Epithelial cell of esophagus (primary cell): ENCODE measurements around the gene ZAR1.

Experiments
- DNase-seq: peaks from one replicate; pipeline ENCODE4 v3.0.0; 2010; ENCODE audit warnings: low read depth
- H3K4me3 ChIP-seq: 2 replicates; pipeline ENCODE4 v1.5.1; 2011; ENCODE audit warnings: mild to moderate bottlenecking, low read length, control low read depth
- CTCF ChIP-seq: IDR thresholded peaks from 2 replicates; pipeline ENCODE4 v1.5.1; 2011; ENCODE audit warnings: low read depth, mild to moderate bottlenecking, low read length, control low read depth, inconsistent platforms; ENCODE audit not compliant: insufficient read depth; ENCODE audit errors: missing control alignments

ZAR1 gene

DNA sequence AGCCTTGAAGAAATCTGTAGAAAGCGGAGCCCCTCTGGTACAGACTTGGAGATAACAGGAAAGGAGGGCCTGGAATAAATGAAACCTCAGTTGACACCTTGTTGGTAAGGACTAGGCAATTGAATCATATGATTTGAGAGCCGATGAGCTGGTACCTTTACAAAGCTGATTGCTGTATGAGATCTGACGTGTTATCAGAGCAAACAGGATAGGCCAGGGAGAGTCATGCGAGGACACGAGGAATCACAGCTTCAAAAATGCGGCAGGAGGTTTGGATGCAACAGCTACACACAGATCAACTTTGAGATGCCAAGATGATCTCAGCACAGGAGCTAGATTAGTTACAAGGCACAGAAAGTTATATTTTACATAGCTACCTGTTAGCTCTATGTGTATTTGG is 14.3 kb upstream of the ZAR1 start:
- TF ChIP-seq CTCF, result no peak
- H3K4me3 ChIP-seq, result no peak overlapping the region
- no peak for DNase-seq

DNA sequence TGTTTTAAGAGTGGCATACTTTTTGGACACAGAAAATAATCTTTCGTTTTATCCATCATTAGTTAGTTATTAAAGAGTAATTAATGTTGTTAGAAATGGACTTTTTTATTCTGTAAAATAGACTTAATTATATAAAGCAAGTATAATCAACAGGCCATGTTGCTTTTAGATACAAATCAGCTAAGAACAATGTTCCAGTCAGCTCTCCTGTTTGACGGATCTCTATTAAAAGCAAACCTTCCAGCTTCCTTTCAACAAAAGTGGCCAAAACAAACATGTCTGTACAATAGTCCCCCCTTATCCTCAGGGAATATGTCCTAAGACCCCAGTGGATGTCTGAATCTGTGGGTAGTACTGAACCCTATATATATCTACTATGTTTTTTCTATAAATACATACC is 11.8 kb upstream of the ZAR1 start:
- no peak overlapping the region for H3K4me3 ChIP-seq
- DNase-seq, result no peak
- no peak for TF ChIP-seq CTCF

DNA sequence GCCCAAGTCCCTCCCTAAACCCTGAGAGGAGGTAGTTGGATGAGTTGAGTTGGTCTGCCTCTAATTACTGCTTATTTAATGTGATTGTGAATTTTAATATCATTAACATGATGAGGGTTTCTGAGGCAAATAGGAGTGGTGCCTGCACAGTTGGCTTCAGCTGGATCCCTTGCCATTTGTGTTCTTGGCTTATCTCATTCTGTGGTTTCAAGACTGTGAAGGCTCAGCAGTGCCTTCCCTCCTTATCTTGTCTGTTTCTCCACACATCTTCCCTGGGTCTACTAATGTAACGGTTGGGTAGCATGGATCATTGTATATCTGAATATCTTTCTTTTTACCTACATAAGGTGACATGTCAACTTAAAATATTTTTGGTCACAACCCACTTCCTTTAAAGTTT is 8.5 kb upstream of the ZAR1 start:
- H3K4me3 ChIP-seq, result no peak overlapping the region

DNA sequence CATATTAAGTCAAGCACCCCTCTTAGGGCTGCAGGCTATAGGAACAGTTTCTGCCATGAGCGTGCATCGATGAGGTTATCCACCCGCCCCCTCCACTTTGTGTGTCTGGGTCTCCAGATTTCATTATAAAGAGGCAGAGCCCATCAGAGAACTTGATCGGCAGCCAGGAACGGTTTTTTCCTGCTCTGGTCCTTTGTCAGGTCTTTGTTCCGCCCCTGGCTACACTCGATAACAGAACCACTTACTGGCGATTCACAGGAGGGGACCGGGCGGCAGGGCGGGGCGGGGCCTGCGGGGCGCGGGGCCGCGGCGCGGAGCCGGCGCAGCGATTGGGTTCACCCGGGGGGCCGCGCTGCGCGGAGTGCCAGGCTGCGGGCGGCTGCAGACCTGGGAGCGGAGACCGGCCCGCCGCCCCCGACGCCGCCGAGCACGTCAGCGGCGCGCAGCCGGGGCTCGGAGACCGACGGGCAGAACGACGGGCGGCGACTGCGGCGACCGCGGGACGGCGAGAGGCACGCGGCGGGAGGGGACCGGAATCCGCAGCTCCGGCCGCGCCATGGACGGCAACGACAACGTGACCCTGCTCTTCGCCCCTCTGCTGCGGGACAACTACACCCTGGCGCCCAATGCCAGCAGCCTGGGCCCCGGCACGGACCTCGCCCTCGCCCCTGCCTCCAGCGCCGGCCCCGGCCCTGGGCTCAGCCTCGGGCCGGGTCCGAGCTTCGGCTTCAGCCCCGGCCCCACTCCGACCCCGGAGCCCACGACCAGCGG is 6.9 kb upstream of the ZAR1 start, which contains the start of gene SLC10A4:
TSS of gene SLC10A4 (plus strand) at position 338 of the 771 bp plus-strand sequence. CDS start at position 557, 219 bp downstream.
- no peak for DNase-seq
- no peak within 1 kb of the TSS for H3K4me3 ChIP-seq
- no peak for TF ChIP-seq CTCF

More for the DNA sequence above, 8.5 kb upstream of the ZAR1 start:
- DNase-seq, result no peak
- no peak for TF ChIP-seq CTCF

- no peak overlapping the region for H3K4me3 ChIP-seq
- DNase-seq, result no peak
- no peak for TF ChIP-seq CTCF
Observed at GRCh38 chr4:48483777-48484493, 6.1 kb upstream of the ZAR1 start.

DNA sequence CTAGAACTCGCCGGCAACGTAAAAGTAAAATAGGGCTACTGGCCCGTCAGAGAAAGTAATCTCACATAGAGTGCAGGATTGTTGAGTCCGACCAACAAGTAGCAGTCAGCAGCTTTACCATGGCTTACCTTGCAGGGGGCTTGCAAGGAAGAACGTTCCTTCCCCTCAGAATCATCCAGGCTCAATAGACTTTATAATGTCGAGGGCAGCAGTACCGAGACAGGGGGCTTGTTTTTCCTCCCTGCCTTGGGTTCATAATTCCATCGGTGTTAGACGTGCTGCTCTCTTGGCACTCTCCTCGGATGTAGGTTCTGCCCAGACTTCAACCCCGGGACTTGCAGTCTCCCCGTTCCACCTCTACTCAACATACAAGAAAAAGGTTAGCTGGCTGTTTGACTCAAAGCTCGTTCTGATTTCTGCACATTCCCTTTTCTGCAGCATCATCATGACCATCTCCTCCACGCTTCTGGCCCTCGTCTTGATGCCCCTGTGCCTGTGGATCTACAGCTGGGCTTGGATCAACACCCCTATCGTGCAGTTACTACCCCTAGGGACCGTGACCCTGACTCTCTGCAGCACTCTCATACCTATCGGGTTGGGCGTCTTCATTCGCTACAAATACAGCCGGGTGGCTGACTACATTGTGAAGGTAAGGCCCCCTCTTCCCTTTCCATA is 5.4 kb upstream of the ZAR1 start:
- H3K4me3 ChIP-seq, result no peak overlapping the region
- no peak for DNase-seq
- TF ChIP-seq CTCF, result no peak
